HG03097 (cell line): ENCODE measurements around the gene ATP6AP2.

Experiments used
- ATAC-seq: cut with Tn5 transposase; IDR thresholded peaks from one replicate; pipeline ENCODE4 v1.9.1; 2021; ENCODE audit not compliant: unreplicated experiment, low FRiP score

ATP6AP2 gene

GRCh38 chrX:40632199-40632598 lies 51.4 kb downstream of the ATP6AP2 start:
- no peak for ATAC-seq

DNA sequence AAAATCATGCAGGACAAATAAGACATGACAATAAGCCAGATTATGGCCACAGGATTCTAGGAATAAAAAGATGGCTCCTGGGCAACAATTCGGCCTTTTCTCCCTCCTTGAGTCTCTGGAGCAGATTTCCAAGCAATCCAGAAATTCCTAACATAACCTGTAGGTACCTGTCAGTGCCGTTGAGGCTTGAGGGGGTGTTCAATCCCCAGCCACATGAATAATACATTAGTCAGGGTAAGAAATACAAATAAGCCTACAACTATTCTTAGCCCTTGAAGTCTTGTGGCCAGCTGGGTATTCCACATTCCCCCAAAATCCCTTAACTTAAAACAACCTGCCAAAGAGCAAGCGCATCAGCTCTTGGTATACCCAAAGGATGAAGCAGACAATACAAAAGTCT lies 56.9 kb downstream of the ATP6AP2 start:
- ATAC-seq = no peak

GRCh38 chrX:40644176-40644575 lies 63.4 kb downstream of the ATP6AP2 start:
- ATAC-seq = no peak

GRCh38 chrX:40644821-40645358 lies 64.1 kb downstream of the ATP6AP2 start:
- ATAC-seq = peak; percentile 31

DNA sequence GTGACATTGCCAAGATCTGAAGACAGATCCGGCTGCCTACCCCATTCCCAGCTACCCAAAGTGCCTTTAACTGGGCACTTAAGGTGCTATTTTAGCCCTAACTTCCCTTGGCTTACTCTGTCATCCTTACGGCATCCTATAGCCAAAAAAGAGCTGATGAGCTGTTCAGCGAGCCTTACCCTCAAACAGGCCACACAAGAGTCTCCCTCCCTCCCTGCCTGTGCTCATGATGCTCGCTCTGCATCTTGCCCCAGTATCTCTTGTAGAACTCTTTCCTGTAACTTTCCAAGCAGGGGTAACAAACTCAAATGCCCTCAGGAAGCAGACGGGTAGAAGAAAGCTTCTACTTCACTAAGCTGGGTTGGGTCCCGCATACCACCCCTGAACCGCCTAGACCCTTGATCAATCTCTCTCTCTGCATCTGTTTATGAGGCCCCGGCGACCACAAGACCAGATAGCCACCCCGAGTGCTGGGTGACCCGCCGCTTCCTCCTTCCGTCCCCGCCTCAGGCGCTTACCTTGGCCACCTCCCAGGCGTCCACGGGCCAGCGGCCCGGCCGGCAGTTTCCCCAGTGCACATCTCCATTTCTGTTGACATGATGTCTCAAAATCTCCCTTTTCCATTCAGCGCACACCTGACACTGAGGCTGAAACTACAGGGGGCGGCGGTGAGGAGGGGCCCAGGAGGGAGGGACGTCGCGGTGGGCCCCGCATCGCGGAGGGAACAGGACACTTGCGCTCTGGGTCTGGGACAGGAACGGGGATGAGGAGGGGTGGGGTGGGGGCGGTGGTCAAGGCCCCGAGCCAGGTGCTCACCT lies 65.9 kb downstream of the ATP6AP2 start:
- ATAC-seq = peak; percentile 21

- ATAC-seq = peak; percentile 71
Observed at GRCh38 chrX:40647307-40648197, 66.8 kb downstream of the ATP6AP2 start, which contains the start of gene CXorf38. TSS of gene CXorf38 (minus strand) at chrX:40647561. CDS start at chrX:40647520, 41 bp downstream.

- no peak for ATAC-seq
Observed at GRCh38 chrX:40651620-40652223, 71.0 kb downstream of the ATP6AP2 start.

DNA sequence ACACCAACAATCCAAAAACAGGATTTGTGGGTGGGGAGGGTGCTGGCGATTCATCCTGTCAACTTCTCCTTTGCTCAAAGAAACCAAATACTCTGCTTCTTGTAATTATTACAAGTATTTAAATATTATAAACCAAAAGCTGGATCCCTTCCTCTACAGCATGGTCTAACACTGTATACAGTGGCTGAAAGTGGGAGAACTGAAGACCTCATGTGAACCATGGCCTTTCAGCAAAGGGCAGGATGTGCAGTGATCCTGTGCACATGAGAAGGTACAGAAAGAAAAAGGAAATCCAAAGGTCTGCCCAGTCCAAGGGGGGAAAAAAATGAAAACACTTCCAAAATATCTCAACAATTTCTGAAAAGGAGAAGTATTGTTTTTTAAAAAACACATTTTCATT lies 71.9 kb downstream of the ATP6AP2 start:
- ATAC-seq = no peak

DNA sequence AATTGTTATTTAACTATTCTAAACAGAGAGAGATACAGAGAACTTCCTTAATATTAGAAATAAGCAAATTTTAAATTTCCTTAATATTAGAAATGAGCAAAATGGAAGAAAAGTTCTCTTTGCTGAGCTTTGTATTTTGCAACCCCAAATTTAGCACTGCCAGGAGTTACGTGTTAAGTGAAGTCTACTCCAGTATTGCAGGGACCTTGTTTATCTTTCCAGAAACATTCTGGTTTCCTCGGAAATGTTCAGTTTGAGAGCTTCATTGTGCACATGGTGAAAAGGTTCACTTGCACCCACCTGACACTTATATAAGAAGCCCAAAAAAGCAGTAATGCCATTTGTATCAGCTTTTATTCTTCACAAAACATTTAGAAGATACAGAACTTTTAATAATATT lies 72.8 kb downstream of the ATP6AP2 start:
- no peak for ATAC-seq
